SK-N-SH (cell line): ENCODE data around the gene ARHGEF6. TPM values are rescaled to one million over a fixed set of nuclear protein-coding genes. Genes with fewer than 3 reads are reported as not detected.

ENCODE experiments used
- CTCF ChIA-PET: fragments of 300-600, 350-600 bp; formaldehyde crosslinking; extraction: SDS; loops from one replicate; lab custom pipeline; 2021; lab: Yijun Ruan, JAX
- POLR2A ChIA-PET: fragments of 350-600 bp; sonication (Branson Sonifier 250); formaldehyde crosslinking; extraction: SDS; loops from one replicate; lab custom pipeline; 2020; ENCODE audit warnings: antibody characterized with exemption, inconsistent platforms; lab: Yijun Ruan, JAX
- DNase-seq: peaks from one replicate; pipeline ENCODE4 v3.0.0; 2012
- H2AFZ ChIP-seq: fragments of 200-600 bp; sonication (generic); 2 replicates; pipeline ENCODE4 v1.8.1; 2016; ENCODE audit warnings: antibody characterized with exemption, mild to moderate bottlenecking, low read depth
- H3F3A ChIP-seq: fragments of 200-600 bp; sonication (generic); replicated peaks from 2 replicates; pipeline ENCODE3; 2016; ENCODE audit warnings: antibody characterized with exemption, mild to moderate bottlenecking; ENCODE audit not compliant: insufficient read depth
- H3K27ac ChIP-seq, 2 experiments: fragments of 200-500 bp in 1 of 2; fragments of 200-600 bp in 1 of 2; sonication (Bioruptor generic) in 1 of 2; sonication (generic), shearing (Covaris generic) in 1 of 2; 2 replicates each; pipeline versions ENCODE4 v1.5.1 to v1.6.1; 2014 to 2016; ENCODE audit warnings: low read depth in 2 of 2, inconsistent platforms in 1 of 2, low read length in 1 of 2, mild to moderate bottlenecking in 1 of 2, mixed read lengths in 1 of 2
- H3K27me3 ChIP-seq: fragments of 200-600 bp; sonication (generic), shearing (Covaris generic); 2 replicates; pipeline ENCODE4 v1.6.1; 2016; ENCODE audit warnings: mixed run types; ENCODE audit not compliant: insufficient read depth
- H3K36me3 ChIP-seq, 2 experiments: fragments of 200-500 bp in 1 of 2; fragments of 200-600 bp in 1 of 2; sonication (Bioruptor generic) in 1 of 2; sonication (generic) in 1 of 2; replicated peaks in 1 of 2; 2 replicates each; pipeline versions ENCODE3 to v1.5.1; 2014 to 2016; ENCODE audit warnings: low read length in 1 of 2, mild to moderate bottlenecking in 1 of 2; ENCODE audit not compliant: insufficient read depth in 2 of 2, control insufficient read depth in 1 of 2
- H3K4me1 ChIP-seq, 2 experiments: fragments of 200-500 bp in 1 of 2; fragments of 200-600 bp in 1 of 2; sonication (Bioruptor generic) in 1 of 2; sonication (generic), shearing (Covaris generic) in 1 of 2; 2 replicates each; pipeline versions ENCODE4 v1.5.1 to v1.6.1; 2014 to 2016; ENCODE audit warnings: low read depth in 1 of 2, low read length in 1 of 2, mixed run types in 1 of 2; ENCODE audit not compliant: insufficient read depth in 2 of 2, control insufficient read depth in 1 of 2
- H3K4me2 ChIP-seq: fragments of 200-600 bp; sonication (generic), shearing (Covaris generic); 2 replicates; pipeline ENCODE4 v1.6.1; 2017; ENCODE audit warnings: mixed run types
- H3K4me3 ChIP-seq, 2 experiments: fragments of 200-500 bp in 1 of 2; fragments of 200-600 bp in 1 of 2; sonication (Bioruptor generic) in 1 of 2; sonication (generic), shearing (Covaris generic) in 1 of 2; 2 replicates each; pipeline versions ENCODE4 v1.5.1 to v1.8.1; 2014 to 2016; ENCODE audit warnings: low read depth in 2 of 2, inconsistent platforms in 1 of 2, low read length in 1 of 2, mild to moderate bottlenecking in 1 of 2, mixed read lengths in 1 of 2, moderate library complexity in 1 of 2
- H3K79me2 ChIP-seq: fragments of 200-600 bp; sonication (generic); 2 replicates; pipeline ENCODE4 v1.8.1; 2017; ENCODE audit warnings: mild to moderate bottlenecking; ENCODE audit not compliant: insufficient read depth
- H3K9ac ChIP-seq: fragments of 200-600 bp; sonication (generic); 2 replicates; pipeline ENCODE4 v1.6.1; 2017; ENCODE audit warnings: mixed run types
- H3K9me2 ChIP-seq: fragments of 200-600 bp; sonication (generic); 2 replicates; pipeline ENCODE4 v1.6.1; 2017; ENCODE audit warnings: mixed run types
- H3K9me3 ChIP-seq: fragments of 200-600 bp; sonication (generic); 2 replicates; pipeline ENCODE4 v1.6.1; 2017; ENCODE audit warnings: mixed run types, mild to moderate bottlenecking, moderate library complexity
- H4K20me1 ChIP-seq: fragments of 200-600 bp; sonication (generic); 2 replicates; pipeline ENCODE4 v1.6.1; 2017; ENCODE audit warnings: mild to moderate bottlenecking, mixed run types; ENCODE audit not compliant: insufficient read depth
- ELF1 ChIP-seq: IDR thresholded peaks from 2 replicates; pipeline ENCODE4 v1.4.0; 2012
- FOSL2 ChIP-seq: IDR thresholded peaks from 2 replicates; pipeline ENCODE4 v1.4.0; 2012; ENCODE audit warnings: low read depth, mild to moderate bottlenecking, moderate library complexity, borderline replicate concordance
- FOXM1 ChIP-seq: IDR thresholded peaks from 2 replicates; pipeline ENCODE4 v1.4.0; 2012; ENCODE audit warnings: low read depth, mild to moderate bottlenecking
- GABPA ChIP-seq: IDR thresholded peaks from 2 replicates; pipeline ENCODE4 v1.4.0; 2012; ENCODE audit warnings: low read depth, mild to moderate bottlenecking
- GATA2 ChIP-seq: sonication (generic); formaldehyde crosslinking; IDR thresholded peaks from 2 replicates; pipeline ENCODE4 v1.5.0; 2020; ENCODE audit warnings: mild to moderate bottlenecking, missing genetic modification reagents
- JUND ChIP-seq: IDR thresholded peaks from 2 replicates; pipeline ENCODE4 v1.4.0; 2012
- MEF2A ChIP-seq: IDR thresholded peaks from 2 replicates; pipeline ENCODE4 v1.4.0; 2012; ENCODE audit warnings: low read depth, borderline replicate concordance
- NFIC ChIP-seq: IDR thresholded peaks from 2 replicates; pipeline ENCODE4 v1.4.0; 2012; ENCODE audit warnings: borderline replicate concordance
- NRF1 ChIP-seq: IDR thresholded peaks from 2 replicates; pipeline ENCODE4 v1.6.1; 2012; ENCODE audit warnings: low read depth, mild to moderate bottlenecking, low read length
- RCOR1 ChIP-seq: fragments of 150-350 bp; IDR thresholded peaks from 2 replicates; pipeline ENCODE4 v1.6.1; 2017; ENCODE audit warnings: antibody characterized with exemption, low read length
- REST ChIP-seq: IDR thresholded peaks from 2 replicates; pipeline ENCODE4 v1.6.1; 2012; ENCODE audit warnings: mild to moderate bottlenecking, low read depth, low read length, moderate library complexity
- RFX5 ChIP-seq: IDR thresholded peaks from 2 replicates; pipeline ENCODE4 v1.6.1; 2012; ENCODE audit warnings: mild to moderate bottlenecking, improper control_type of control experiment, low read length
- SMC3 ChIP-seq: IDR thresholded peaks from 2 replicates; pipeline ENCODE4 v1.6.1; 2012; ENCODE audit warnings: low read depth, low read length, improper control_type of control experiment
- TCF12 ChIP-seq: IDR thresholded peaks from 2 replicates; pipeline ENCODE4 v1.4.0; 2012
- YY1 ChIP-seq: IDR thresholded peaks from 2 replicates; pipeline ENCODE4 v1.4.0; 2012; ENCODE audit warnings: low read depth, mild to moderate bottlenecking
- WGBS: methylation state at CpG from one replicate; pipeline ENCODE4 v1.1.6; 2017; ENCODE audit warnings: low lambda C conversion rate; 5-methylcytosine and 5-hydroxymethylcytosine counted together
- polyA plus RNA-seq, 3 experiments: library from polyadenylated mRNA; depleted of rRNA; stranded (reverse); fragments of >200 nt; gene quantifications; 2 replicates each; pipeline ENCODE4 v1.2.3, GENCODE V29; 2012
- TF ChIP-seq, protein P1 (sequence below): IDR thresholded peaks from 2 replicates; pipeline ENCODE4; 2012
- TF ChIP-seq, protein P2 (sequence below): fragments of 150-350 bp; IDR thresholded peaks from 2 replicates; pipeline ENCODE4 v1.6.1; 2017; ENCODE audit warnings: antibody characterized with exemption, low read length, low read depth, borderline replicate concordance
- TF ChIP-seq, protein P3 (sequence below): IDR thresholded peaks from 2 replicates; pipeline ENCODE4 v1.4.0; 2012; ENCODE audit warnings: low read depth

ARHGEF6 gene
- polyA plus RNA-seq, 1 of the 3 experiments (the other 2 are of a cell fraction), result 2.7 TPM

- no peak for DNase-seq
- CTCF ChIA-PET, result interaction anchor here (1.3 kb wide), 1 partner anchor 45 kb away, joined by 3 read pairs; no protein-coding TSS in a partner anchor
- H3K4me2 ChIP-seq, result no peak overlapping the region
- no peak overlapping the region for H3K9ac ChIP-seq
- H3K9me3 ChIP-seq, result no peaks in the 10 kb centered on the region
- no peak overlapping the region for H3K27ac ChIP-seq
- H3K79me2 ChIP-seq, result no peaks in the 10 kb centered on the region
- POLR2A ChIA-PET, result no interaction called here
- H3K9me2 ChIP-seq, result no peaks in the 10 kb centered on the region
- TF ChIP-seq SMC3 (no peak), NFIC (no peak), NRF1 (no peak), REST (no peak), GATA2 (CRISPR knock-in tag) (no peak), TCF12 (no peak)
- TF ChIP-seq, protein P1, sequence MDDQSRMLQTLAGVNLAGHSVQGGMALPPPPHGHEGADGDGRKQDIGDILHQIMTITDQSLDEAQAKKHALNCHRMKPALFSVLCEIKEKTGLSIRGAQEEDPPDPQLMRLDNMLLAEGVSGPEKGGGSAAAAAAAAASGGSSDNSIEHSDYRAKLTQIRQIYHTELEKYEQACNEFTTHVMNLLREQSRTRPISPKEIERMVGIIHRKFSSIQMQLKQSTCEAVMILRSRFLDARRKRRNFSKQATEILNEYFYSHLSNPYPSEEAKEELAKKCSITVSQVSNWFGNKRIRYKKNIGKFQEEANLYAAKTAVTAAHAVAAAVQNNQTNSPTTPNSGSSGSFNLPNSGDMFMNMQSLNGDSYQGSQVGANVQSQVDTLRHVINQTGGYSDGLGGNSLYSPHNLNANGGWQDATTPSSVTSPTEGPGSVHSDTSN, result no peak
- TF ChIP-seq, protein P2, sequence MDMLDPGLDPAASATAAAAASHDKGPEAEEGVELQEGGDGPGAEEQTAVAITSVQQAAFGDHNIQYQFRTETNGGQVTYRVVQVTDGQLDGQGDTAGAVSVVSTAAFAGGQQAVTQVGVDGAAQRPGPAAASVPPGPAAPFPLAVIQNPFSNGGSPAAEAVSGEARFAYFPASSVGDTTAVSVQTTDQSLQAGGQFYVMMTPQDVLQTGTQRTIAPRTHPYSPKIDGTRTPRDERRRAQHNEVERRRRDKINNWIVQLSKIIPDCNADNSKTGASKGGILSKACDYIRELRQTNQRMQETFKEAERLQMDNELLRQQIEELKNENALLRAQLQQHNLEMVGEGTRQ, result no peak
- H2AFZ ChIP-seq, result no peak overlapping the region
- no peaks in the 10 kb centered on the region for H4K20me1 ChIP-seq
- WGBS, result 26% methylated on average over 2 of the region's 2 CpGs
- no peak overlapping the region for H3K4me3 ChIP-seq
- H3K27me3 ChIP-seq, result peaks cover under 1% of the 10 kb centered on the region; the same call in 1 of the 2 replicates
- H3F3A ChIP-seq, result no peaks in the 10 kb centered on the region
- no peaks in the 10 kb centered on the region for H3K36me3 ChIP-seq
- H3K4me1 ChIP-seq, result no peaks in the 10 kb centered on the region
Observed at GRCh38 chrX:136662104-136662503, 118.6 kb downstream of the ARHGEF6 start.

DNA sequence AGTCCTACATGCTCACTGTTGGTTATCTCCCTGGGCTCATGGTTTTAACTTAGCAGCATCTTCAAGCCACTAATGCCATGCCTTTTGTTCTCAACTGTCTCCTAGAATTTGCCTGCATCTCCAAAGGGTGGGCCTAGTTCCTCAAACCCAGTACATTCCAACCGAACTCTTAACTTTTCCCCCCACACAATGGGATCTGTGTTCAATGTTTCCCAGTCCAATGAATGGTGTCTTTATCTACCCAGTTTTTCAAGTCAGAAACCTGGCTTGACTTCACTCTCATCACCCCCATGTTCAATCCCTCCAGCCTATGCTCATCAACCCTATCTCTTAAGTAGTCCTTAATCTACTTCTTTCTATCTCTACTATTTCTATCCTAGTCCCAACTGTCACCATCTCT, 119.8 kb downstream of the ARHGEF6 start:
- no peak overlapping the region for H3K4me3 ChIP-seq
- H2AFZ ChIP-seq, result no peak overlapping the region
- no peak for DNase-seq
- ChIA-PET POLR2A (no interaction called here), CTCF (no interaction called here)
- H3K79me2 ChIP-seq, result no peaks in the 10 kb centered on the region
- H3K36me3 ChIP-seq, result no peaks in the 10 kb centered on the region
- 26% methylated on average over 1 of the region's 1 CpG for WGBS
- H3K27ac ChIP-seq, result no peak overlapping the region
- H3F3A ChIP-seq, result no peaks in the 10 kb centered on the region
- H3K27me3 ChIP-seq, result peaks cover 11% of the 10 kb centered on the region
- TF ChIP-seq GABPA (no peak), YY1 (no peak), GATA2 (CRISPR knock-in tag) (no peak), NFIC (no peak), JUND (no peak), NRF1 (no peak), FOSL2 (no peak), RFX5 (no peak), FOXM1 (no peak), MEF2A (no peak), SMC3 (no peak), RCOR1 (no peak), ELF1 (no peak)
- TF ChIP-seq, protein P2, result no peak
- TF ChIP-seq, protein P3, sequence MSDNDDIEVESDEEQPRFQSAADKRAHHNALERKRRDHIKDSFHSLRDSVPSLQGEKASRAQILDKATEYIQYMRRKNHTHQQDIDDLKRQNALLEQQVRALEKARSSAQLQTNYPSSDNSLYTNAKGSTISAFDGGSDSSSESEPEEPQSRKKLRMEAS, result no peak
- H3K4me2 ChIP-seq, result no peak overlapping the region
- H3K9me3 ChIP-seq, result no peaks in the 10 kb centered on the region
- no peaks in the 10 kb centered on the region for H3K4me1 ChIP-seq
- no peak overlapping the region for H3K9ac ChIP-seq
- no peaks in the 10 kb centered on the region for H4K20me1 ChIP-seq
- H3K9me2 ChIP-seq, result no peaks in the 10 kb centered on the region
